OCI-LY1 (cell line): ENCODE data around the gene PAX3.
"Not testable (repeated sequence)": the region's sequence is repeated elsewhere in the genome, so short reads cannot be mapped to it uniquely, and the experiment has no call there.

Experiments
- H2AFZ ChIP-seq: fragments of 200-600 bp; sonication (generic), shearing (Covaris generic); 2 replicates; pipeline ENCODE4 v1.6.0; 2014; ENCODE audit warnings: antibody characterized with exemption, mild to moderate bottlenecking, low read length
- H3F3A ChIP-seq: fragments of 200-600 bp; sonication (generic), shearing (Covaris generic); 2 replicates; pipeline ENCODE4 v1.6.0; 2014; ENCODE audit warnings: mild to moderate bottlenecking, antibody characterized with exemption, low read length, moderate library complexity; ENCODE audit not compliant: insufficient read depth
- H3K27ac ChIP-seq: fragments of 200-600 bp; sonication (generic); 2 replicates; pipeline ENCODE4 v1.5.1; 2014; ENCODE audit warnings: low read length, mixed run types, mild to moderate bottlenecking, low read depth; ENCODE audit not compliant: poor library complexity, severe bottlenecking
- H3K27me3 ChIP-seq: fragments of 200-600 bp; sonication (generic); 2 replicates; pipeline ENCODE4 v1.6.0; 2014; ENCODE audit warnings: antibody characterized with exemption, mild to moderate bottlenecking, low read length, moderate library complexity; ENCODE audit not compliant: insufficient read depth
- H3K36me3 ChIP-seq: fragments of 200-600 bp; sonication (generic); 2 replicates; pipeline ENCODE4 v1.6.1; 2014; ENCODE audit warnings: mild to moderate bottlenecking, antibody characterized with exemption, low read length, moderate library complexity, mixed read lengths; ENCODE audit not compliant: insufficient read depth
- H3K4me1 ChIP-seq: fragments of 200-600 bp; sonication (generic); 2 replicates; pipeline ENCODE4 v1.5.1; 2014; ENCODE audit warnings: mild to moderate bottlenecking, low read length, moderate library complexity; ENCODE audit not compliant: insufficient read depth, severe bottlenecking
- H3K4me2 ChIP-seq: fragments of 200-600 bp; sonication (generic), shearing (Covaris generic); 2 replicates; pipeline ENCODE4 v1.6.1; 2014; ENCODE audit warnings: low read length
- H3K4me3 ChIP-seq: fragments of 200-600 bp; sonication (generic); 2 replicates; pipeline ENCODE4 v1.5.1; 2014; ENCODE audit warnings: low read length, low read depth, mild to moderate bottlenecking, mixed read lengths; ENCODE audit not compliant: poor library complexity, severe bottlenecking
- H3K79me2 ChIP-seq: fragments of 200-600 bp; shearing (Covaris generic); 2 replicates; pipeline ENCODE4 v1.6.1; 2016; ENCODE audit warnings: mixed run types, low read length, mixed read lengths; ENCODE audit not compliant: insufficient read depth
- H3K9ac ChIP-seq: fragments of 200-600 bp; sonication (generic), shearing (Covaris generic); 2 replicates; pipeline ENCODE4 v1.6.1; 2014; ENCODE audit warnings: mild to moderate bottlenecking, low read length, mixed read lengths
- H3K9me2 ChIP-seq: fragments of 200-600 bp; sonication (generic), shearing (Covaris generic); 2 replicates; pipeline ENCODE4 v1.6.1; 2014; ENCODE audit warnings: low read depth, mild to moderate bottlenecking, low read length, mixed read lengths
- H3K9me3 ChIP-seq: fragments of 200-600 bp; shearing (Covaris generic); 2 replicates; pipeline ENCODE4 v1.6.1; 2014; ENCODE audit warnings: low read length, mixed read lengths
- H4K20me1 ChIP-seq: fragments of 200-600 bp; sonication (generic), shearing (Covaris generic); 2 replicates; pipeline ENCODE4 v1.6.0; 2016; ENCODE audit warnings: mild to moderate bottlenecking, low read length; ENCODE audit not compliant: insufficient read depth
- EZH2 ChIP-seq: fragments of 200-600 bp; sonication (generic), shearing (Covaris generic); IDR thresholded peaks from 2 replicates; pipeline ENCODE4 v1.8.0; 2017; ENCODE audit warnings: borderline replicate concordance, mixed run types, mild to moderate bottlenecking, antibody characterized with exemption, low read length, moderate library complexity, mixed read lengths
- TF ChIP-seq, protein P1 (sequence below): fragments of 200-600 bp; sonication (generic), shearing (Covaris generic); IDR thresholded peaks from 2 replicates; pipeline ENCODE4 v1.5.1; 2017; ENCODE audit warnings: mild to moderate bottlenecking, antibody characterized with exemption, low read length, moderate library complexity, mixed read lengths

PAX3 gene

DNA sequence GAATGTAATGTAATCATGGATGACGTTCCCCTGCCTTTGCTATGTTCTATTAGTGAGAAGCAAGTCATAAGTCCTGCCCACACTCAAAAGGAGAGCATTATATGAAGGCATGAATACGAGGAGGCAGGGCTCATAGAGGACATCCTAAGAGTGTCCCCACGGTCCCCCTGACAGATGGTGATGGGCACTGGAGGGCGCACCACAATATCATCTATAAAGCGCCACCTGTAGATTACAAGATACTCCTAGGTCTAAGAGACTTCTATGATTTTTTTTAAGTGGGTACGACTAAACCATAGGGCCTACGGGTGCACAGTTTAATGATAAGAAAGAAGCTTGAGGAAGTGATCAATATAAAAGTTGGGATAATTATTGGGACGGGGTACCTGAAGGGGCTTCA, 131.0 kb downstream of the PAX3 start:
- Histone ChIP-seq H3F3A (no peaks in the 10 kb centered on the region), H3K79me2 (no peaks in the 10 kb centered on the region), H3K27me3 (no peaks in the 10 kb centered on the region), H3K9me3 (no peaks in the 10 kb centered on the region), H3K4me2 (no peak overlapping the region), H3K9me2 (no peaks in the 10 kb centered on the region), H3K36me3 (no peaks in the 10 kb centered on the region), H2AFZ (no peak overlapping the region), H3K27ac (no peak overlapping the region), H4K20me1 (no peaks in the 10 kb centered on the region), H3K4me3 (no peak overlapping the region), H3K4me1 (no peaks in the 10 kb centered on the region), H3K9ac (no peak overlapping the region)
- TF ChIP-seq, protein P1, sequence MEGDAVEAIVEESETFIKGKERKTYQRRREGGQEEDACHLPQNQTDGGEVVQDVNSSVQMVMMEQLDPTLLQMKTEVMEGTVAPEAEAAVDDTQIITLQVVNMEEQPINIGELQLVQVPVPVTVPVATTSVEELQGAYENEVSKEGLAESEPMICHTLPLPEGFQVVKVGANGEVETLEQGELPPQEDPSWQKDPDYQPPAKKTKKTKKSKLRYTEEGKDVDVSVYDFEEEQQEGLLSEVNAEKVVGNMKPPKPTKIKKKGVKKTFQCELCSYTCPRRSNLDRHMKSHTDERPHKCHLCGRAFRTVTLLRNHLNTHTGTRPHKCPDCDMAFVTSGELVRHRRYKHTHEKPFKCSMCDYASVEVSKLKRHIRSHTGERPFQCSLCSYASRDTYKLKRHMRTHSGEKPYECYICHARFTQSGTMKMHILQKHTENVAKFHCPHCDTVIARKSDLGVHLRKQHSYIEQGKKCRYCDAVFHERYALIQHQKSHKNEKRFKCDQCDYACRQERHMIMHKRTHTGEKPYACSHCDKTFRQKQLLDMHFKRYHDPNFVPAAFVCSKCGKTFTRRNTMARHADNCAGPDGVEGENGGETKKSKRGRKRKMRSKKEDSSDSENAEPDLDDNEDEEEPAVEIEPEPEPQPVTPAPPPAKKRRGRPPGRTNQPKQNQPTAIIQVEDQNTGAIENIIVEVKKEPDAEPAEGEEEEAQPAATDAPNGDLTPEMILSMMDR, result no peak
- no peak for TF ChIP-seq EZH2

- no peak overlapping the region for H3K27ac ChIP-seq
- H3K4me1 ChIP-seq, result no peaks in the 10 kb centered on the region
- no peak overlapping the region for H2AFZ ChIP-seq
- no peaks in the 10 kb centered on the region for H3K9me3 ChIP-seq
- H3K36me3 ChIP-seq, result no peaks in the 10 kb centered on the region
- no peak overlapping the region for H3K4me2 ChIP-seq
- TF ChIP-seq, protein P1, result no peak
- no peak for TF ChIP-seq EZH2
- H3K4me3 ChIP-seq, result no peak overlapping the region
- H3K79me2 ChIP-seq, result no peaks in the 10 kb centered on the region
- H3K9ac ChIP-seq, result no peak overlapping the region
- no peaks in the 10 kb centered on the region for H3K9me2 ChIP-seq
- H3F3A ChIP-seq, result no peaks in the 10 kb centered on the region
- no peaks in the 10 kb centered on the region for H4K20me1 ChIP-seq
- no peaks in the 10 kb centered on the region for H3K27me3 ChIP-seq
These were observed 137.9 kb downstream of the PAX3 start for GRCh38 chr2:222160944-222161343.

- H3K27me3 ChIP-seq, result no peaks in the 10 kb centered on the region
- no peak overlapping the region for H2AFZ ChIP-seq
- no peaks in the 10 kb centered on the region for H3F3A ChIP-seq
- H3K36me3 ChIP-seq, result no peaks in the 10 kb centered on the region
- H3K79me2 ChIP-seq, result no peaks in the 10 kb centered on the region
- H3K9ac ChIP-seq, result no peak overlapping the region
- no peak overlapping the region for H3K27ac ChIP-seq
- TF ChIP-seq EZH2, result no peak
- no peak overlapping the region for H3K4me3 ChIP-seq
- H3K9me2 ChIP-seq, result no peaks in the 10 kb centered on the region
- H4K20me1 ChIP-seq, result no peaks in the 10 kb centered on the region
- no peak overlapping the region for H3K4me2 ChIP-seq
- H3K4me1 ChIP-seq, result no peaks in the 10 kb centered on the region
- H3K9me3 ChIP-seq, result no peaks in the 10 kb centered on the region
These were observed 138.7 kb downstream of the PAX3 start for GRCh38 chr2:222160125-222160524.

GRCh38 chr2:222159221-222159620, 139.6 kb downstream of the PAX3 start:
- Histone ChIP-seq H3K4me1 (no peaks in the 10 kb centered on the region), H4K20me1 (no peaks in the 10 kb centered on the region), H3K27me3 (no peaks in the 10 kb centered on the region), H3K9me2 (no peaks in the 10 kb centered on the region), H3K9me3 (no peaks in the 10 kb centered on the region), H3K9ac (no peak overlapping the region), H2AFZ (no peak overlapping the region), H3K36me3 (no peaks in the 10 kb centered on the region), H3K4me3 (no peak overlapping the region), H3K27ac (no peak overlapping the region), H3K4me2 (no peak overlapping the region), H3F3A (no peaks in the 10 kb centered on the region), H3K79me2 (no peaks in the 10 kb centered on the region)
- no peak for TF ChIP-seq EZH2
- TF ChIP-seq, protein P1, result no peak

DNA sequence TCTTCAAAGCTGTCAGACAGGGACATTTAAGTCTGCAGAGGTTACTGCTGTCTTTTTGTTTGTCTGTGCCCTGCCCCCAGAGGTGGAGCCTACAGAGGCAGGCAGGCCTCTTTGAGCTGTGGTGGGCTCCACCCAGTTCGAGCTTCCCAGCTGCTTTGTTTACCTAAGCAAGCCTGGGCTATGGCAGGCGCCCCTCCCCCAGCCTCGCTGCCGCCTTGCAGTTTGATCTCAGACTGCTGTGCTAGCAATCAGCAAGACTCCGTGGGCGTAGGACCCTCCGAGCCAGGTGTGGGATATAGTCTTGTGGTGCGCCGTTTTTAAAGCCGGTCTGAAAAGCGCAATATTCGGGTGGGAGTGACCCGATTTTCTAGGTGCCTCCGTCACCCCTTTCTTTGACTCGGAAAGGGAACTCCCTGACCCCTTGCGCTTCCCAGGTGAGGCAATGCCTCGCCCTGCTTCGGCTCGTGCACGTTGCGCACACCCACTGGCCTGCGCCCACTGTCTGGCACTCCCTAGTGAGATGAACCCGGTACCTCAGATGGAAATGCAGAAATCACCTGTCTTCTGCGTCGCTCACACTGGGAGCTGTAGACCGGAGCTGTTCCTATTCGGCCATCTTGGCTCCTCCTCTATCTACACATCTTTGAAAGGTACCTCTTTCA, 143.7 kb downstream of the PAX3 start:
- not testable (repeated sequence) for H3K4me3 ChIP-seq

More for the DNA sequence above, 143.7 kb downstream of the PAX3 start:
- not testable (repeated sequence) for H3K4me2 ChIP-seq, H3K79me2 ChIP-seq, H3K4me1 ChIP-seq, H3F3A ChIP-seq, H3K9me3 ChIP-seq, H3K27ac ChIP-seq, H3K9me2 ChIP-seq, H2AFZ ChIP-seq, H4K20me1 ChIP-seq, H3K36me3 ChIP-seq, H3K9ac ChIP-seq, H3K27me3 ChIP-seq
